ENCODE measurements around the gene WNK1.
A peak's percentile ranks its signal among the peaks of the same experiment; 100 is the strongest.
"Not testable (repeated sequence)": the region's sequence is repeated elsewhere in the genome, so short reads cannot be mapped to it uniquely, and the experiment has no call there.

The WNK1 gene

DNA sequence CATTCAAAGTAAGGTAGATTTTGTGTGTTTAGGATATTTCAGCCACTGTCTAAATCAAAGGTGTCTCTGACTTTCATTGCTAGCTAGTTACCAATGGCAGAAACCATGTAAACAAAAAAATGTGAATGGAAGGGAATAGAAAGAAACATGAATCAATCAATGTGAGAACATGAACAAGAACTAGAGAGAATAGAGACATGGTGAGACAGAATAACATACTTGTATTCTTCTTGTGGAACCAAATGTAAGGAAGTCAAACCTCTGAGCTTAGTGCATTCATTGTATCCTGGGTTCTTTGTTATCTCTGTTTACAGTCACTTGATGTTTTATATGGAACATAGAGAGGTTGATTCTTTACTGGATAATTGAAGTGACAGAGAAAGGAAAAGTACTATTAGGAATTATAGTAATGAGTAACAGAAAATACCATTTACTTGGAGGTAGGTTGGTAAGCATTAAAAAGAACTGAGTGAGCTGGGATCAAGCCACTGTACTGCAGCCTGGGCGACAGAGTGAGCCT lies 2.6 kb upstream of the WNK1 start:
- DNase-seq (ENCODE audit: low read depth in 2 of 2): no peak

DNA sequence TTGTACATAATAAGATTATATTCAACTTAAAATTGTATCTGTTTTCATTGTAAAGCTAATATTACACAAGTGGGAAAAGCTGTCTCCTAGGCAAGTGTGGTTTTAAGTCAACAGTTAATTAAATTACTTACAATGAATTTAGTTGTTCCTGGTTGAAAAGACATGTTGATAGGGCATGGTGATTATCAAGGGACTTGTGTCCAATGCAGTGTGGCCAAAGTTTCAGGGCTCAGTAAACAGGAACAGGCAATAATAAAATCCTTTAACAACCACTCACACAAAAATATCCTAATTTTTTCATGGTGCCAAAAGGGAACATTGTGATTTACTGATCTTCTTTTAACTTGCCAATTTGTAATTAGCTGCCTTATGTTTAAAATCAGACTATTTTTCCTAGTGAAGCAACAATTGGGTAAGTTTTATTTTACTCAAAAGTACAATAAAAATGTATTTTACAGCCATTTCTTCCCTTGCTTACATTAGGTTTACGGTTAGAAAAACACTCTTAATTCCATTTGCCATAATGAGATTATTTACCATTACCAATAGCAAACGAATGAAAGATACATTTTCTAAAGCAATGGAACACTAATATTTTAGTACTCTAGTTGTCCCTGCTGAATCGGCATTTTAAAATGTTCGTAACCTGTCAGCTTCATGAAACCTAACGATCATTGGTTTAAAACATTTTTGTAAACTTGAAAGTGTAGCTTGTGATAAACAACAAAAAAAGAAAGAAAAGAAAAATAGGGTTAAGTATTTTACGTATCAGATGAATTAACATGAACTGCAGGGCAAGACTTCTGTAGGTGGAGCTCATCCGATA lies 1.8 kb upstream of the WNK1 start:
- DNase-seq (ENCODE audit: low read depth in 2 of 2): no peak

DNA sequence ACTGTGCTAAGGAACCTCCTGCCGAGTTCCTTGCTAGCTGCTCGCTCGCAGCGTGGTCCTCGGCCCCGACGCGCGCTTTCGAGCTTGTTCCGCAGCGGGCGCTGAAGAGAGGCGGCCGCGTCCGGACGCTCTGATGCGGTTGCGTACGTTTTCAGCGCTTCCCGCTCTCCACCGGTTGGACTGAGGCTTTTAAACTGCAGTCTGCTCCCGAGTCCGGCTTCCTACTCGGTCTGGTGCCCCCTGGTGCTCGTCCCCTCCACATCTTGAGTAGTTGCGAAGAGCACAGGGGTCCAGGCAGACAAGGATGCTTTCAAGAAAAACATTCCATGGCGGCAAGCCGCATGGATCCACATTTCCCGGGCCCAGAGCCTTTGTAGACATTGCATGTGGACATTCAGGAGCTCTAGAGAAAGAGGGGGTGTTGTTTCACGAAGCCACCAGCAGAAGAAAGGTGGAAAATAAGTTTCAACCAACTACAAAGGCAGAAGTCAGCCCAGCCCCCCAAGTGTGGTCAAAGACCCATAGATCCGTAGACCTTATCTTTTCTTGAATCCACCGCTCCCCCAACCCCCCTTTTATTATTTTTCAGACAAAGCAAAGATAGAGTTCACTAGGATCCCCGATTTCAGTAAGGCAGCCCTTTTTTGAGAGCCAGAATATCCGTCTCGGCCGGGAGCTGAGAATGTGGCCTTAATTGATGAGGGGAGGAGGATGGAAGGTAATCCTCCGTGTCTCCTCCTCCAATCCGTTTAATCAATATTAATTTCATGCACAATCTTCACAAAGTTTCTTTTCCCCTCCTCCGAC lies 984 bp upstream of the WNK1 start:
- peak; percentile 86 to 90 for DNase-seq (ENCODE audit: low read depth in 2 of 2)

DNA sequence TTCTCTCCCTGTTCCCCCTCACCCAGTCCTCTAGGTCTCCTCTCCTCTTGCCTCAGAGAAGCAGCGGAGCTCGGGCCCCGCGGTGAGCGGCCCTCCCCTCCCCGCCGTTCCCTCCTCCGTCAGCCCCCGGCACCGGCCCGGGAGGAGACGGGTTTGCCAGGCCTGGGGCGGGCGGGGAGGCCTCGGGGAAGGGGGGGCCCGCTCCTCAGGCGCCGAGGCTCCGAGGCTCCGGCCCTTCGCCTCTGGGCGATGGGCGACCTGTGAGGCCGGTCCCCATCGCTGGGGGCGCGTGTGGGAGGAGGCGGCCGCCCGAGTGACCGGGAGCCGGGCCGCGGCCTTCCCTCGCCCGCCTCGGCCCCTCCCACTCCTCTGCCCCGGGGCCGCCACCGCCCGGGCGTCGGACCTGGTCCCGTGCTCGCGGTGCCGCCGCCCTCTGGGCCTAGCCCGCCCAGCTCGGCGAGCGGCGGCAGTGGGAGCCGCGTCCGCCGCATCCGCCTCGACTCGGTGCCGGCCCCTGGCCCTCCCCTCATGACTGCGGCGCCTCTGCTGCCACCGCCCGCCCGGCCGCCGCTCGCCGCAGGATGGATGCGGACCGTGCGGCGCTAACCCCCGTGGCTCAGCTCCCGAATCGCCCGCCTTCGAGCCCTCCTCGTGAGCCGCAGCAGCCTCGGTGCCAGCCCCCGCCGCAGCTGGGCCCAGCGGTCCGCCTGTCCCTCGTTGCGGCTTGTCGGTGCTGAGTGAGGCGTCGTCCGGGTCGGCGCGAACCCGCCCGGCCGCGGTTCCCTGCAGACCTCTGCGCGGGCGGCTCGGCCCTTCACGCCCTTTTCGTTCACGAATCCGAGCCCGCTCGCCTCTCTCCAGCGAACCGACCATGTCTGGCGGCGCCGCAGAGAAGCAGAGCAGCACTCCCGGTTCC lies 574 bp downstream of the WNK1 start:
- peak; percentile 23 to 31 for DNase-seq (ENCODE audit: low read depth in 2 of 2)

DNA sequence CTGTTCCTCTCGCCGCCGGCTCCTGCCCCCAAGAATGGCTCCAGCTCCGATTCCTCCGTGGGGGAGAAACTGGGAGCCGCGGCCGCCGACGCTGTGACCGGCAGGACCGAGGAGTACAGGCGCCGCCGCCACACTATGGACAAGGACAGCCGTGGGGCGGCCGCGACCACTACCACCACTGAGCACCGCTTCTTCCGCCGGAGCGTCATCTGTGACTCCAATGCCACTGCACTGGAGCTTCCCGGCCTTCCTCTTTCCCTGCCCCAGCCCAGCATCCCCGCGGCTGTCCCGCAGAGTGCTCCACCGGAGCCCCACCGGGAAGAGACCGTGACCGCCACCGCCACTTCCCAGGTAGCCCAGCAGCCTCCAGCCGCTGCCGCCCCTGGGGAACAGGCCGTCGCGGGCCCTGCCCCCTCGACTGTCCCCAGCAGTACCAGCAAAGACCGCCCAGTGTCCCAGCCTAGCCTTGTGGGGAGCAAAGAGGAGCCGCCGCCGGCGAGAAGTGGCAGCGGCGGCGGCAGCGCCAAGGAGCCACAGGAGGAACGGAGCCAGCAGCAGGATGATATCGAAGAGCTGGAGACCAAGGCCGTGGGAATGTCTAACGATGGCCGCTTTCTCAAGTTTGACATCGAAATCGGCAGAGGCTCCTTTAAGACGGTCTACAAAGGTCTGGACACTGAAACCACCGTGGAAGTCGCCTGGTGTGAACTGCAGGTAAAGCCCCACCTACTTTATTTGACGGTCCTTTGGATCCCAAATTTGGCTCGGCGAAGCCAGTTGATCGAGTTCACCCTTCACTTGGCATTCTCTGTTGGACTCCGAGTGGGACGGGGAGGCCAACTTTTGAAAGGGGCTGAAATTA lies 1.5 kb downstream of the WNK1 start:
- peak; percentile 9 to 28 for DNase-seq (ENCODE audit: low read depth in 2 of 2)

DNA sequence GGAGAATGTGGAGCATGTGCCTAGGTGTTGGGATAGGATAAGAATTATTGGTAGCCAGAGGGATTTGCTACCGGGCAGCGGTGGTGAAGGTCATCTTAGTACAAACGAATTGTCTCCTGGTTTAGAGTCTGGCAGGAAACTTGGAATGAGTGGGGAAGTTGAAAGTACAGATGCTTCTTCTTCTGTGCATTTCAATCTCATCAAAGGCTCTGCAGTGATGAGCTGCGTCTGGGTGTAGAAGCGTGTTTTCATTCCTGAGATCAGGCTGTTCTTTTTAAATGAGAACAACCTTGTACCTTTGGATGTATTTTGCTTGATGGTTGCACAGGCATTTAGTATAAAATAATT lies 2.1 kb downstream of the WNK1 start:
- DNase-seq (ENCODE audit: low read depth in 2 of 2): no peak

DNA sequence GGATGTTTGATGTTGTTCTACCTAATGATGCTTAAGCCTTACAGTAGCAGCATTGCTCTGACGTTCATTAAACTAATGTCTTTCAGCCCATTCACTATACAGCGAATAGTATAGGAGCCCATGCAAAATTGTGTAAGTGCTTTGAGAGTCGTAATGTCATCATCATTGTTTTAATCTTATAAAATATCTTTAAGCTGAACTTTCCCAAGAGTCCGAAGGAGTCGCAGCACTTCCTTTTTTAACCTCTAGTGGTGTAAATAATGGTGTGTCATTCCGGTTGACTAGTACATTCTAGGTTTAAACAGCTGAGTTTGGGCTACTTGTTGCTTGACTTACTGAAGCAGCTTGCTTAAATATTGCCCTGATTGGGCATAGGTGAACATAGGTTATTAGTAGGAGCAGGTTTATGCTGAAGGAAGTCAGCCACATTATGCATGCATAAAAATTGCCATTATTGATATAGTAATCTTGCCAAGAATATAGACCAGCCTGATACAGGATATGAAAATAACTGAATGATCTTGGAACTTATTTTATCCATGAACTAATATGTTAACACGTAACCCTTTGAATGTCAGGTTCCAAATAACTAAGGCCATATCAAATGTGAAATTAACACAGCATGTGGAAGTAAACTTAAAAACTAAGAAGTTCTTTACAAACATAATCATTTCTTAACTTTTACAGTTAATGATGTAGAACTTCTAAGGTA lies 2.6 kb downstream of the WNK1 start:
- no peak for DNase-seq (ENCODE audit: low read depth in 2 of 2)

DNA sequence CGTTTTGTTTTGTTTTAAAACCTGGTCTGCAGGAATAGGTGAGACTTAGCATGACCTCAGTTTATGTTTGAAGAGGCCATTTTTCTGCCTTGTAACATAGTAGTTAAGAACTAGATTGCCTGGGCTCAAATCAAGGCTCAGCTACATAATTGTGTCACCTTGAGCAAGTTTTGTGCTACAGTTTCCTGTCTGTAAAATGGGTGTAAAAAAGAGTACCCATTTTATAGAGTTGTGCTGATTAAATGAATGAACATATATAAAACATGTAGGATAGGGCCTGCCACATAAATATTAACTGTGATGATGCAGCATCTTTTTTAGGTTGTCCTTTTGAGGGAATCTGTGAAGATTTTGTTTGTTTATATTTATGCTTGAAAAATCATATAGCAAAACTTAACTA lies 7.2 kb downstream of the WNK1 start:
- DNase-seq (ENCODE audit: low read depth in 2 of 2): no peak

DNA sequence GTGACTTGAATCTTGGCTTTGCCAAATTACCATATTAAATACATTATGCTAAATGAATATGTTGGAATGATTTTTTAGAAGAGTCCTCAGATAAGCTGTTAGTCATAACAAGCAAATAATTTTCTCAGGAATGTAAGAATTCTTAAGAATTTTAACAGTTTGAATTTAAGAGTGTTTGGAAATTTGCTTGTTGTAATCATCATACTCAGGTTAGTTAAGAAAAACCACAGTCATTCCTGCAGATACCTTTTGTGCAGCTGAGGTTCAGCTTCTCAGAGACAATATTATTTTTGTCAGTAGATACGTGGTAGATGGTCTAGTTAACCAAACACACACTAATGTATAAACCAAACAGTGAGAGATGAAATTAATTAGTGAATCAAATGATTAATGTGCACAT lies 8.9 kb downstream of the WNK1 start:
- no peak for DNase-seq (ENCODE audit: low read depth in 2 of 2)

DNA sequence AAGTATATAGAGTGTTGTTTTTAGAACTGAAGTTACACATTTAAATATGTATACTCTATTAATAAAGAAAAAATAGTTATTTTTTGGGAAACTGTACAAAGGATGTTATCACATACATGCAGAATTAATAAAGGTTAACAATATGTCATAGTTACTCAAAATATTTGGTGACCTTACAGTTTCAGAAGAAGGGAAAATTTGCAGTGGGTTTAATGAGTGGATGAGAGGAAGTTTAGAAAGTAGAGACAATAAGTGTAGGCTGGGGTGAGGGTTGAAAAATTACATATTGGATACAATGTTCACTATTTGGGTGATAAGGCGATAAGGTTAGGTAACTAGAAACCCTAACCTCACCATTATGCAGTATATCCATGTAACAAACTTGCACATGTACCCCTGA lies 13.5 kb downstream of the WNK1 start:
- no peak for DNase-seq (ENCODE audit: low read depth in 2 of 2)

DNA sequence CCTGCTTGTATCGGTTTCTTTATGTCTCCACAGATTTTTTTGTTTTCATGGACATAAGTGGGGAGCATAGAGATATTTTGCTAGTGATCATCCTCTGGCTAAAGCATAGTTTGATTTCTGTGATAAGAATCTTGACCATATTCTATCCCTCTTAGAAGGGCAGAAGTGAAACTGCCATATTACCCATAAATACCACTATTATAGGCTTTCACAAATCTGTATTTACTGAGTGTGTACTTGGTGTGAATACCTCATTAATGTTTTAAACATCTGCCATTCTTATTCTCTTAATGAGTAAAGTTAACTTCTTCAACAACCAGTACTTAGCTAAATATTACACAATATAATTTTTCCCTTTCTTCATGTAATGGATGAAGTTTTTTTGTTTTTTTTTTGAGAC lies 16.1 kb downstream of the WNK1 start:
- no peak for DNase-seq (ENCODE audit: low read depth in 2 of 2)

DNA sequence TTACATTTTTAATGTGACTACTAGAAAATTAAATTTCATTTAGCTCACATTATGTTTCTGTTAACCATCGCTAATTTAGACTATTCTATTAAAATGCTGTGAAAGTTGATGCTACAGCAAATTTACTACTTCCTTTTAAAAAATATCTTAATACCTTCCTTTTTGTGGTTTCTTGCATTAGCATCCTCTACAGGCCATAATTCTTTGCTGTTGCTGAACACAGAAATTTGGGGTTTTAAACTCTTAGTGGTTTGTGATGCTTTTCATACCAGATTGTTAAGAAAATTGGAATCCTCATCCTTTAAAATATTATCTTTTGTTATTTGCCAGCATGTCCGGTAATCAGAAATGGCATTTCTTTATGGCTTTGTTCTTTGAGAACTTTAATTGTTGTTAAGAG lies 18.1 kb downstream of the WNK1 start:
- no peak for DNase-seq (ENCODE audit: low read depth in 2 of 2)

DNA sequence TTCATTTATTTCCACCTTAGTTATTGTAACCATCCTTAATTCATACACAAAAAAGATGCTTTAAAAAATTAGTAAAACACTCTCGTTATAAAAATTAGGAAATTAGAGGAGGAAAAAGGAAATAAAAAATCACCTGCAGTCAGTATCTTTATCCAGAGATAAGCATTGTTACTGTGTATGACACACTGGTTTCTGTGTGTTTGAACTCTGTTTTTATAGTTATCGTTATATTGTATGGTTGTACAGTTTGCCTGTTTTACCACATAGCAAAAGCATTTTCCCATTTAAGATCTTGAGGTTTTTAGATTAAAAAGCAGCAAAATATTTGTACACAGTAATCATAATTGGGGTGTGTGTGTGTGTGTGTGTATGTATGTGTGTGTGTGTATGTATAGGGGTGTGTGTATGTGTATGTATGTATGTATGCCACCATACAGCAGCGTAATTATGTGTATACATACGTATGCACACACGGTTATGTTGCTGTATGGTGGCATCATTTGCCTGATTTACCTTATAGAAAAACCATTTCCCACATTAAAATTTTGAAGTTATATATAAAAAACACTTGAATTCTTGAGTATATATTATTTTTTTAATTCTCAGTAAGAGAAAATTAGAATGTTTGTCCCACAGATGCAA lies 19.8 kb downstream of the WNK1 start:
- DNase-seq (ENCODE audit: low read depth in 2 of 2): no peak

DNA sequence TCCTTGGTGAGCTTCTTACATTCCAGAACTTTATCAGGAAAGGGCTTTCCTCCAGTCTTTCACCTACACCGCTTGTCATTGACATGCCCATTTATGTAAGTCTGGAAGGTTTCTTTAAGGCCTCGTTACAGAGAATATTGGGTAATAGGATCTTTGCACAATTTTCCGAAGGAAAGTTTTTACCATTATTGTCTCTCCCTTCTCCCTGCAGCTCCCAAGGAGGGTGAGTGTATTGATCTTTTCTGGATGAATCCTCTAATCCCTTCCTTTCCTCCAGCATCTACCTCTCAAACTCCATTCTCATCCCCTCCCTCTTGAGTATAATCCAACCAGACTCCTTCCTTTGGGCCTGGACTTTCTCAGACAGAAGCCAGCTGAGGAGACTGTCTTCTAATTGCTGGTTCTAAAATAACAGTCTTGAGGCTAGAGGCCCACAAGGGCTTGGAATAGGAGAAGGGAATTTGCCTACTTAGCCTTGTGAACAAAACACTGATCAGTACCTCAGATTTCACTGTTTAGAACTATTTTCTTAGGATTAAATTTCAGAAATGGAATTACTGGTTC lies 21.8 kb downstream of the WNK1 start:
- DNase-seq (ENCODE audit: low read depth in 2 of 2): no peak

DNA sequence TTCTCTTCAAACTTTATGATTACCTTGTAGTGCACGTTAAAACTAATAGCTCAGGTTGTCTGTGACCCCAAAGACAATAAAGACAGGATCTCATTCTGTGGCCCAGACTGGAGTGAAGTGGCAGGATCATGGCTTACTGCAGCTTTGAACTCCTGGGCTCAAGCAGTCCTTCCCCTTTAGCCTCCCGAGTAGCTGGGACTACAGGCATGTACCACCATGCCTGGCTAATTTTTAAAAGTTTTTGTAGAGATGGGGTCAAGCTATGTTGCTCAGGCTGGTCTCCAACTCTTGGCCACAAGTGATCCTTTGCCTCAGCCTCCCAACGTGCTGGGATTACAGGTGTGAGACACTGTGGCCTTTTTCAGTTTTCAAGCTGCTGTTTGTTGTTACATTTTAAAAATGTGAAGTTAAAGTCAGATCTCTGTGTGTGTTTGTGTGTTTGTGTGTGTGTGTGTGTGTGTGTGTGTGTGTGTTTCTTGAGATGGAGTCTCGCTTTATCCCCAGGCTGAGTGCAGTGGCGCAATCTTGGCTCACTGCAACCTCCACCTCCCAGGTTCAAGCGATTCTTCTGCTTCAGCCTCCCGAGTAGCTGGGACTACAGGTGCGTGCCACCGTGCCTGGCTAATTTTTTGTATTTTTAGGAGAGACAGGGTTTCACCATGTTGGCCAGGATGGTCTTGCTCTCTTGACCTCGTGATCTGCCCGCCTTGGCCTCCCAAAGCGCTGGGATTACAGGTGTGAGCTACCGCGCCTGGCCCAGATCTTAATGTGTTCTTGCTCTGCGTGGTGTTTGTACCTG lies 23.8 kb downstream of the WNK1 start:
- DNase-seq (ENCODE audit: low read depth in 2 of 2): not testable (repeated sequence)

DNA sequence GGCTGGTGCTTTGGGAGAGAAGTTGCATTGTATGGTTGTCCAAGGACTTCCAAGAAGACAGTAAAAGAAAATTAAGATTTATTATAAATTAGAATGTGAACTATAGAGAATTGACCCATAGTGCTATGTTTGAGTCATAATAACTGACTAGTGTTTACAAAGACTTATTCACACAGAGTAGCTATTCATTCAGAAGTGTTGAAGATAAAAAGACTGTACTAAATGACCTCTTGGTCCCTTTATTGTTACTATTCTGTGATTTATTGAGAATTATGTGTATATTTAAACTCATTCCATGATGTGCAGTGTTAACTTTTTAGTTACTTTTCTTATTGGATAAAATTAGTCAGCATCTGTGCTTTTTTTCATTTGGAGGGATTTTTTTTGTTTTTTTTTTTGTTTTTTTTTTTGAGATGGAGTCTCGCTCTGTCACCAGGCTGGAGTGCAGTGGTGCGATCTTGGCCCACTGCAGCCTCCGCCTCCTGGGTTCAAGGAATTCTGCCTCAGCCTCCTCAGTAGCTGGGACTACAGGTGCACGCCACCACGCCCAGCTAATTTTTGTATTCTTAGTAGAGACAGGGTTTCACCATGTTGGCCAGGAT lies 24.5 kb downstream of the WNK1 start:
- not testable (repeated sequence) for DNase-seq (ENCODE audit: low read depth in 2 of 2)

DNA sequence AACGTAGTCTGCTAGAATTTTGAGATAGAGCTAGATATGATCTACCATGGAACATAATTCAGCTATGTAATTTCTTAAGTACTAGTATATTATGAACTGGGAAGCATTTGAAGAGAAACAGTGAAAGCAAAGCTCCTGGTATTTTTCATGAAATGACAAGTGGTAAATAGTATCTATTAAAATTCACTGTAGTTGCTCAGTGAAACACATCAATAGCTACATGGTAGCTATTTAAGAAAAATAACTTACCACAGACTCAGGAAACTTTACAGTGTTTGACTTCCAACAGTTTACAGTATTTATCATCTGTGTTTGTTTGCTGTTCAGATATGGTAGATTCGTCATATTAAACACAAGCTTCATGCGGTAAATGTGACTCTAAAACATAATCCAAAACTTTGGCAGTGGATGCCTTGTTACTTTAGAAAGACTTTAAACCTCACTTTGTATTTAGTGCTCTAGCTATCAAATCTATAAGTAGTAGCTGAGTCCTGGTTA lies 25.2 kb downstream of the WNK1 start:
- DNase-seq (ENCODE audit: low read depth in 2 of 2): no peak

DNA sequence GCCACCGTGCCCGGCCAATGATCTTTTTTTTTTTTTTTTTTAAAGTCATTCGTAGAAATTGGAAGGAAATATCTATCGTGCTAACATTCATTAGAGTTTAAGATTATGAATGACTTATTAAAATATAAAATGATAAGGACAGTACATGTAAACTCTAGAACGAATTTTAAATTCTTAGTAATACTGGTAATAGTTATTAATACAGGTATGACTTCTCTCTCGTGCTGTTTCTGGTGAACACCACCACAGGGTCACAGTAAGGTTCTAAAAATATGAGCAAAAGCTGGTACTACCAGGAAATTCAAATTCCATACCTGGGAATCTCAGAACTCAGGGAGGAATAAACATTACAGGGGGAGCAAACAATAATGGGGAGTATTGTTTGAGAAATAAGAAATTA lies 26.2 kb downstream of the WNK1 start:
- no peak for DNase-seq (ENCODE audit: low read depth in 2 of 2)
